Left cardiac atrium (tissue), 4 donors: ENCODE measurements around the gene ZNF280B. TPM values are rescaled to one million over a fixed set of nuclear protein-coding genes. Genes with fewer than 3 reads are reported as not detected.

ENCODE experiments used
- ATAC-seq, 2 donors: fragments of 200-7000 bp; cut with Tn5 transposase; one replicate each; pipeline ENCODE4 v1.9.1; 2020; ENCODE audit warnings: mild to moderate bottlenecking in 2 of 2, moderate library complexity in 2 of 2
- DNase-seq: peaks from one replicate; pipeline ENCODE4 v3.0.0-alpha.2; 2020
- intact Hi-C, 2 donors: fragments of 100-400 bp; cut with DNase I; formaldehyde crosslinking; loops; one replicate each; pipeline versions ENCODE4 v1.14.1 to v1.15.1; 2022 to 2023
- long read RNA-seq: library from polyadenylated mRNA; unstranded; transcript quantifications from one replicate; pipeline ENCODE4 v2.0.0, GENCODE V29; 2021
- total RNA-seq, 2 donors: library from RNA; stranded (reverse); fragmentation: NEBNext Ultra II Directional; extraction: Animal tissue kit (Norgen Biotek cat#: 25700); gene quantifications; one replicate each; pipeline ENCODE4 v1.2.1, GENCODE V29; 2021
- donor health status: DM: no; HTN: yes; CAD: no.
- donor health status: DM: no; HTN: yes; CAD: no; lungs with severe emphysema.
- donor health status: DM: yes; HTN: yes; CAD: no.
- donor health status: Dilated cardiomyopathy.

Gene ZNF280B, protein sequence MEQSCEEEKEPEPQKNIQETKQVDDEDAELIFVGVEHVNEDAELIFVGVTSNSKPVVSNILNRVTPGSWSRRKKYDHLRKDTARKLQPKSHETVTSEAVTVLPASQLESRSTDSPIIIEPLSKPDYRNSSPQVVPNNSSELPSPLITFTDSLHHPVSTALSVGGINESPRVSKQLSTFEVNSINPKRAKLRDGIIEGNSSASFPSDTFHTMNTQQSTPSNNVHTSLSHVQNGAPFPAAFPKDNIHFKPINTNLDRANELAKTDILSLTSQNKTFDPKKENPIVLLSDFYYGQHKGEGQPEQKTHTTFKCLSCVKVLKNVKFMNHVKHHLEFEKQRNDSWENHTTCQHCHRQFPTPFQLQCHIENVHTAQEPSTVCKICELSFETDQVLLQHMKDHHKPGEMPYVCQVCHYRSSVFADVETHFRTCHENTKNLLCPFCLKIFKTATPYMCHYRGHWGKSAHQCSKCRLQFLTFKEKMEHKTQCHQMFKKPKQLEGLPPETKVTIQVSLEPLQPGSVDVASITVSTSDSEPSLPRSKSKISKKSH
- 1 to 10 TPM; 1.4 to 1.9 TPM for total RNA-seq
- long read RNA-seq: 0 reads

DNA sequence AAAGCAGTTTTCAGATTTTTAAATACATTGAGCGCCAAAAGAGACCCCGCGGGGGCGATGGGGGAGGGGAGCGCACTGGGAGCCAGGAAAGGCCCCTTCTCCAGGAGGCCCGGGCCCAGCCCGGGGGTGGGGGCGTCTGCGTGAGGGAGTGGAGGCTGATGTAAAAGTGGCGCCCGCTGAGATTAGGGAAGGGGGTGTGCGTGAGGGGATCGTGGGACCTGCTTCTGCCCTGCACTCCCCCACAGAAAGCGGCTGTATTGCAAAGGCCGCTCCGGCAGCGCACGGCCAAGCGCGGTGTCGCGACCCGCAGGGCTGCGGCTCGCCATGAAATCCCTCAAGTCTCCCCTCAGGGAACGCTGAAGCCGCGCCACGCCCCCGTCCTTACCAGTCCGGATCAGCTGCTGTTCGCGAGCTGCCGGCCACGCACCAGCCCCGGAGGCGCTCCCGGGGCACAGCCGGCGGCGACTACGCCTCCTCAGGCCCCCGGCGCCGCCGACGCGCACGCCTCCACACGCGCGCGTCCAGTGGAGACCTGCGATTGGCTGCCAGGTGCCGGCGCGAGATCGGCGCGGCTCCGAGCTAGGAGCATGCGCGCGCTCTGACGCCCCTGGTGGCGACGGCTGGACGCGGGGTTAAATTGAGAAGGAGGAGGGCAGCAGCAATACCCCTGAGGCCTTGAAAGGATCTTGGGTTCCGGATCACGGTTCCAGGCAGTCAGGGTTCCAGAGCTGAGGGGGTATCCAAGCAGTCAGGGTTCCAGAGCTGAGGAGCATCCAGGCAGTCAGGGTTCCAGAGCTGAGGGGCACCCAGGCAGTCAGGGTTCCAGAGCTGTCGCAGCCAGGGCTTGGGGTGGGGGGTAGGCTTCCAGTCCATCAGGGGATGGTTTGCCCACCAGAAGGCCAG, at the start of gene ZNF280B:
Gene ZNF280B (minus strand): TSS at position 469 of the 903 bp plus-strand sequence. CDS start 19,344 bp downstream, outside the sequence.
- ATAC-seq (peak; percentile 97 to 99), DNase-seq (peak; percentile 68)

DNA sequence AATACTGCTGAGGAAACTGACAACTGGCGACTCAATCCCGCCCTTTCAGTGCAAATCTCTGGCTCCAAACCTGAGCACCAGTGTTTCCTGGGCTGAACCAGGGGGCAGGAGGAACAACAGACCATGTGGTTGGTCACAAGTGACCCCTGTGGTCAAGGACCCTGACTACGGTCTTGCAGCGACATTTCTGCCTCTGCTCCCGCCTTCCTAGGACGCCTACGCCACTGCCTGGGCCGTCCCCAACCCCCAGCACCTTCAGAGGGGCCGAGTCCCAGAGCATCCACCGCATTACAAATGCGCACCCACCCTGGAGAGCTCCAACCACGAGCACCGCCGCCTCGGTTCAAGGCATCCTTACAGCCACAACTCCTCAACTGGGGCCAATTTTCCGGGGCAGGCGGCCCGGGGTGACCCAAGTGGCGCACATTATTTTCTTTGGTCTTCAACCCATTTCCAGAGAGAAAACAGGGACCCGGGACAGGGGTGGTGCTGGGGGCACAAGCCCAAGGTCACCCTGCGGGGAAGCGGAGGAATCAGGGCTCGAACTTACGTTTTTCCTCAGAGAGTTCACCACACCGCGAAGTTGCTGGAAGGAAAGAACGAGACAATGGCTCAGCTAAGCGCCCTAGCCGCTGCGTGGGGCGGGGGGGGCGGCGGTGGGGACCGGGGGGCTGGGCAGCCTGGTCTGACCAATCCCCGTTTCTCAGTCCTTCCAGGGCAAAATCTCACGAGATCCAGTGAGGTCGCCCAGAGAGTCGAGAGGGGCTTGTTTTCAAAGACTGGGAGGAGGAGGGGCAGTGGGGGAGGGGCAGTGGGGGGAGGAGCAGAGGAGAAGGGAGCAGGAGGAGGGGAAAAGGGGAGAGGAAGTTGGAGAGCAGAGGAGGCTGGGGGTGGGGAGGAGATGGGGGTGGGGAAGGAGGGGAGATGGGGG, 48.7 kb upstream of the ZNF280B start:
- ATAC-seq (no peak), DNase-seq (no peak)
- intact Hi-C loops: no loop called here

More for the DNA sequence above, at the start of gene ZNF280B:
- intact Hi-C loops: no loop called here

DNA sequence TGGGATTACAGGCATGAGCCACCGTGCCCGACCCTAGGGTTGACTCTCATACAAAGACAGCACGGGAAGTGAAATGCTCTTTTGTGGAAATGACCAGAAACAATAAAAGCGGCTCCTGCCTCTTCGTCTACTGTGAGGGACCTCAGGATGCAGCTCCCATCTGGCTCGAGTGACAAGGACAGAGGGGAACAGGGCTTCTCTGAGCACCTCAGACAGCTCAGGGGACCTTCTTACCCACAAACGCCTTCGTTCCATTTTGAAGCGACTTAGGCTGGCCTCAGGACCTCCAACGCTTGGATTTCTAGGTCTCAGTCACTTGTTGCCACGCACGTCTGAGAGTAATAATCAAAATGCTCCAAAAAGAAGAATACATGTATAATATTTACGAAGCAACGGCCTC, 48.0 kb upstream of the ZNF280B start:
- intact Hi-C loops: no loop called here
- DNase-seq (no peak), ATAC-seq (no peak)

DNA sequence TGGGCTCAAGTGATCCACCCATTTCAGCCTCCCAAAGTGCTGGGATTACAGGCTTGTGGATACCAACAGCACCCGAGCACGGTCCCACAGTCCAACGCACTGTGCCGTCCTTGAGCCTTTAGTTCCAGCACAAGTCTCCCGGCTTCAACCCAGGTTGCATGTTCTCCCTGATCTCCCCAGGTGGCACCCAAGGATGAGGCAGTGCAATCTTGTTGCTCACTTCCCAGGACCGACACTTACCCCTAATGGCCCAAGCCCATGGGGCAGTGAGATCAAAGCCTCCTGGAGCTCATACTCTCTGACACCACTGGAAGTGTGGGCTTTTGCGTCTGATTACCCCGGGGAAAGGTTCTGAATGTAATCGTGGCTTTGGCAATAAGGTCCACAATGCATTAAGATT, 47.1 kb upstream of the ZNF280B start:
- intact Hi-C loops: no loop called here
- DNase-seq (no peak), ATAC-seq (no peak)

DNA sequence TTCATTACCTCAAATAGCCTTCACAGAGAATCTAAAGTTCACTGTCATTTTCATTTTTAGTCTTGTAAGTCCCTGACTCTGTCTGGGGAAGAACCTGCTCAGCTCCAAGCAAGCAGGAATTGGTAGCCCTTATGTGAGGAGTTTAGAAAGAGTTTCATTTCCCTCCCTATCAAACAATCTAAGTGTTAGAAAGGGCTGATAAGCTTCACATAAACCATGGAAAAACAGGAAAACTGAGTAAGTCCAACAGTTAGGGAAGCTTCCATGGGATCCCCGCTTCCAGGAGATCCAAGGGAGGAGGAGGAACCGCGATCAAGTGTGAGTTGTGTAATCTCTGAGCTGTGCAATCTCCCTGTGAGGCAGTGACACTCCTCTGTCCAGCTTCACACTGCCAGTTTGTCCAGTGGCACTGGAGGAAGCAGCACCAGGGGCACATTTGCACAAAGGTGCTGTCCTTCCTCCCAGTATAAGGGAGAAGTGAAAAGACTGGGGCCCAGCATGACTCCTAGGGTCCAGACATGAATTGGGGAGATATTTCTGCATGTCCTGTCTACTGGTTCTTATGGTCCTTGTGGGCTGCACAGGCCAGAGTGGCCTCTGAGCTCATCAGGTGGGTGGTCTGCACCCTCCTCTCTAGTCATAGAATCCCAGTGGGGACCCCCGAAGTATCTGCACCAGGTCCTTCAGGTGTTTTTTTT, 46.2 kb upstream of the ZNF280B start:
- ATAC-seq (no peak), DNase-seq (no peak)
- intact Hi-C loops: no loop called here

DNA sequence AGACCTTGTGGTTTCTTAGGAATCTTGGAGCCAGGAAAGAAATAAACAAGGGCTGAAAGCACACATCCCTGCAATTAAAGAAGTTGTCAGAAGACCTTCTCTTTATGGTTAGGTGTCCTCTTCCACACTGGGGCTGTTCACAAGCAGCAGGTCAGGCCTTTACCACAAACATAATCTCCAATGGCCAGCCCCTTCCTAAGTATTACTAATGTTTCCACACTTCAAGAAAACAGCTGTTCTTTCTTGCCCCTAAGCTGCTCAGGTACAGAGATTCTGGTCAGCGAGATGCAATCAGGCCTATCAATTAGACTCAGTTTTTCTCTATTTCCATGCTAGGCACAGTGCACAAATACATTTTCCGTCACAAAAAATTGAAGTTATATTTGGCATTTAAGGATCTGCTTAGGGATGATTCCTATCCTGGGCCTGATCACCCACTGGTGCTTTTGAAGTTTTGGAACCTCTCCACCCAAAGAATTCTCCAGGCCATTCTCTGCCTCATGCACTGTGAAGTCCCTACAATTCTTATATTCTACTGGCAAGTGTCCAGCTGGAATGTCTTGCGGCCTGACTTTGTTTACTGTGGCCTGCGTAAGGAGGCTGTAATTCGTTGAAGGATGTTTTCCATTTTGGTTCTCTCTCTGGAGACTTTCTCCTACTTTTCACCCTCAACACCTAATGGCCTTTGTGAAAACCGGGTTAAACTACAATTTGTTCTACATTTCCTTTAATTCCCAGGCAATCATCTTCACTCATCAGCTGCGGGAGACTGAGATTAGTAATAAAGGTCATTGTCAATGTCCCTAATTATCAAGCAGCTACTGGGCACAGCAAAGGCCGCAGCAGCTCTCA, 45.4 kb upstream of the ZNF280B start:
- ATAC-seq (no peak), DNase-seq (no peak)
- intact Hi-C loops: no loop called here

DNA sequence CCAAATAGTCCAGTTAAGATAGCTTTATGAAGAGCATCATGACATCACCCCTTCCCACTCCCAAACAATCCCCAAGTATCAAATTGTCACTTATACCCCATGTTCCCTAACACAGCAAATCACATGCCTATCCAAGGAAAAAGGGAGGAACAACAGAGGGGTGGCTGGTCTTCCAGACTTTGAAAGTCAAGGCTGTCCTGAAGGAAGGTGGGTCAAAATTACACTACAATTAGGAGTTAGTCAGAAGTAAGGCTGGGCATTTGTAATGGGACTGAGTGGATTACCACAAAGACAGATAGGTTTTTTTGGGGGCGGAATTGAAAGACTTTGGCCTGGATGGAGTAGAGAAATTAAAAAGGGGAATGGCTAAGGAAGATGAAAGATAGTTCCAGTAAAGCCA, 44.6 kb upstream of the ZNF280B start:
- no peak for DNase-seq
- intact Hi-C loops: no loop called here
- ATAC-seq: no peak

DNA sequence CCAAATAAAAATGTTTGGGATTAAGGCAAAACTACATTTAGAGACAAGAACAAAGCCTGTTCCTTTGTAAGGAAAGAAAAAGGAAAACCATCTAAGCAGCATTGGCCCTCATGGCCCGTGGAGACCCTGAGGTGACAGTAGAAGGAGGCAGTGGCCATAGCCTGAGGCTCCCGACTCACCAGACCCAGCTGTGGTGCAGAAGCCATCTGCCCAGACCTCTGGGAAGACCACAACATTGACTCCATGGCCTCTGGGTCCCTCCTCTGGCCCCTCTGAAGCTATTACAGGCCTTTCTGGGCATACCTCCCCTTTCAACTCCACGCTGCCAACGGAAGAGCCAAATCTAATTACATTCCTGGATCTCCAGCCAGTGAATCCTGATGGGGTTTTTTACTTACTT, 44.1 kb upstream of the ZNF280B start:
- DNase-seq (no peak), ATAC-seq (no peak)
- intact Hi-C loops: no loop called here

DNA sequence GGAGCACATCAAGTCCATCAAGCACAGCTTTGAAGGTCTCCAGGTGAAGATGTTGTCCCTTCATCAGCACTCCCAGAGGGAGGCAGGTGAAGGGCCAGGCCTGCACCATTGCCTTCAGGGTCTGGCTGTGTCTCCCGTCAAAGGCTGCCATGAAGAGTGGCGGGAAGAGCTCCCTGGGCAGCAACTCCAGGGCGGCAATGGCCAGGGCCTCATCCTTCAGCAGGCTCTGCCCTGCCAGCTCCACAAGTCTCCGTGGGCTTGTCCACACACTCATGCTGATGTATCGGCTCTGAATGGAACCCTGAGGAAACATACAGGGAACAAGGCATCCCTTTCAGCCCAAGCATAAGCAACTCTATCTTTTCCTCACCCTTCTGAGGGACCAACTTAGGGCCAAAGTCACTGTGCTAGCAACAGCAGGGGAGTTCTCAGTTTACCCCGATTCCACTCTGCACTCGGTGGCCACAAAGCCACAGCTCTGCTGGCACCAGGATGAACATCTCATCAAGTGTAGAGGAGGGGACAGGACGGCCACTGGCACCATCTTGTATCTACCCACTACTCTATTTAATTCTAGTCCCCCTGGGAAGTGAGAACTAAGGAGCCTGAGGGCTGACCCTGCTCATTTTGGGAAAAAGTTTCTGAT, 42.4 kb upstream of the ZNF280B start:
- DNase-seq (no peak), ATAC-seq (no peak)
- intact Hi-C loops: no loop called here

DNA sequence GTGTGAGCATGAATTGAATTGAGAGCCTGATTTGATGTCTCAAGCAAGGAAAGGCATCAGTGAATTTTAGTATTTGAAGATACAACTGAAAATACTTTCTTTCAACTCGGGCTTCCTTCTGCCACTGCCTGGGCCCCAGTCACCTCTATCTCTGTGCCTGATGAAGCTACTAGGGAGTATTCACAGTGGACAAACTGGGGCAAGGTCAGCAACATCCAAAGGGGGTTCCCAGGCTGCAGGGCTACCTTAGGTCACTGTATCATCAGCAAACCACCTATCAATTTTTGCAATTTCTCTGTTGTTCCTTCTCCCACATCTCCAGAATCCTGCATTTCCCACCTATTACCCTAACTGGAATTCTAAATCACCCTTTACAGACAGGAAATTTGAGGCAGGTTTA, 40.4 kb upstream of the ZNF280B start:
- DNase-seq (no peak), ATAC-seq (no peak)
- intact Hi-C loops: no loop called here

DNA sequence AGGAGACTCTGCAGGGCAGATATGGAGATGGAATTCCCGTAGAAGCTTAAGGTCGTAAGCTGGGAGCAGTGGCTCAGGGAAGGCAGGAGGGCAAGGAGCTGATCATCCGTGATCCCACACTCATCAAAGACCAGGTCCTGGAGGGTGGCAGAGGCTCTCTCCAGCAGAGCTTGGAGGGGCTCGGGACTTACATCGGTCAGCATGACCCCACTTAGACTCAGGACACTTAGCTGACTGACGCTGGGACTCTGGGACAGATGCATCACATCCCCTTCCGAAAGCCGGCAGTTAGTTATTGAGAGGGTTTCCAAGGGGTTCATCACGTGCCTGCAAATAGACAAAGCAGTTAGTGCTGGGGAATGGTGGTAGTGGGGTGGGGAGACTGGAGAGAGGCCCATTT, 39.8 kb upstream of the ZNF280B start:
- ATAC-seq (no peak), DNase-seq (no peak)
- intact Hi-C loops: no loop called here

DNA sequence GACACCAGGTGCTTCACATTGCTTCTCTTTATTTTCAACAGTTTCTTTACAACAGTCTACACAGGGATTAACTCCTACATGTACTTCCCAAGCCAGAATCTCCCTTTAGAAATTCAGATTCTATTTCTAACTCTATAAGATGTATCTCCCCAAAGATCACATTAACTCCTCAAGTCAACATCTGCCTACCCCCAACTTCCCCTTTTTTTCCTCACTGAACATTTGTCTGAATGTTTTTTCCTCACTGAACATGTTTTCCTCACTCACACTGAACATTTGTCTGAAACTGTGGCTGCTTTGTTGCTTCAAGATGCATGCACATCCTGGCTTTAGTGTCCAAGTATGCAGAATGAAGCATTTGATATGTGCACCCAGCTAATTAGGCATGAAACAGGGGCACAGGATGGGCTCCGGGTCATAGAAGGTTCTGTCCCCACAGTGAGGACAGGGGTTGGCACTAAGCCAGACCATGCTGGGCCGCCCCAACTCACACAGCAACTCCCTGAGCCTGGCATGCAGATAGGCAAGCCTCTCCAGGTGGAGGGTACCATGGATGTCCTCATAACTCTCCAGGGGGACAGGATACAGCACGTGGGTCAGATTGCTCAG, 39.3 kb upstream of the ZNF280B start:
- ATAC-seq (no peak), DNase-seq (no peak)
- intact Hi-C loops: no loop called here

DNA sequence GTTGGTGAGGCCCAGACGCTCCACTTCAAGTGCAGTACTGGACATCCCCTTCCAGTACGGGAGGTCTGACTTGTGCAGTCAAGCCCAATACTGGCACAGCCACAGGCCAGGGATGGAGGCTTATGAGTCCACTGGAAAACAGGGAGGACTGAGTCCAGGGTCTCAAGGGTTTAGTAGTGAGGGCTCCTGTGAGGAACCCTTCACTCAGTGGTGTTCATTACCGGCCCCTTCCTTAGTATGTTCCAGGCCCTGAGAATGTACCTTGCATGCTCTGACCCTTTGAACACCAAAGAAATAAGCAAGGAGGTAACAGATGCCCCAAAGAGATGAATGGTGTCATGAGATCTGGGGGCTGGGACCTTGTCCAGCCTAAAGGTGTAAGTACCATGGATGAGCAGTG, 38.7 kb upstream of the ZNF280B start:
- intact Hi-C loops: no loop called here

DNA sequence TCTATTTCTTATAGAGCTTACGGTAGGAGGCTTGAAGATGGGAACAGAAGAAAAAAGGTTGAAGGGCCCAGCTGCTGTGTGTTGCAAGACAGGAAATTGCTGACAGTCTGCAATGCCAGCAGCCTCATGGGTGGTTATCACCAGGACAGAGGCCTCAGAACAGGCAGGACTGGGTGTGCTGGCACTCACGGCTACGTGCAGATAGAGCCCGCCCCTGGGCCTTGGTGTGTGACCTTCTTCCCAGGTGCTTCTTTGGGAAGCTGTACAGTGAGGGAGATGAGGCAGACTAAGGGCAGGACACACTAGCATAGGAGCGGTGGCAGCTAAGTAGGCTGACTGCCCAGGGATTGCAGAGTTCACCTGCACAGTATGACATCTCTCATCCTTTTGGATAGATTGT, 37.9 kb upstream of the ZNF280B start:
- ATAC-seq: no peak
- intact Hi-C loops: no loop called here
- no peak for DNase-seq

More for the DNA sequence above, 38.7 kb upstream of the ZNF280B start:
- DNase-seq (no peak), ATAC-seq (no peak)

DNA sequence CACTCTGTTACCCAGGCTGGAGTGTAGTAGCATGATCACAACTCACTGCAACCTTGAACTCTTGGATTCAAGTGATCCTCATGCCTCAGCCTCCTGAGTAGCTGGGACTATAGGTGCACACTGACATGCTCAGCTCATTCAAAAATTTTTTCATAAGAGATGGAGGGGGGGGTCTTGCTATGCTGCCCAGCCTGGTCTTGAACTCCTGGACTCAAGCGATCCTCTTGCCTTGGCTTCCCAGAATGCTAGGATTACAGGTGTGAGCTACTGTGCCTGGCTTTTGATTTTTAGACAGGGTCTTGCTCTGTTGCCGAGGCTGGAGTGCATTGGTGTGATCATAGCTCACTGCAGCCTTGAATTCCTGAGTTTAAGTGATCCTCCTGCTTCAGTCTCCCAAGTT, 36.5 kb upstream of the ZNF280B start:
- intact Hi-C loops: no loop called here
- DNase-seq (no peak), ATAC-seq (no peak)

DNA sequence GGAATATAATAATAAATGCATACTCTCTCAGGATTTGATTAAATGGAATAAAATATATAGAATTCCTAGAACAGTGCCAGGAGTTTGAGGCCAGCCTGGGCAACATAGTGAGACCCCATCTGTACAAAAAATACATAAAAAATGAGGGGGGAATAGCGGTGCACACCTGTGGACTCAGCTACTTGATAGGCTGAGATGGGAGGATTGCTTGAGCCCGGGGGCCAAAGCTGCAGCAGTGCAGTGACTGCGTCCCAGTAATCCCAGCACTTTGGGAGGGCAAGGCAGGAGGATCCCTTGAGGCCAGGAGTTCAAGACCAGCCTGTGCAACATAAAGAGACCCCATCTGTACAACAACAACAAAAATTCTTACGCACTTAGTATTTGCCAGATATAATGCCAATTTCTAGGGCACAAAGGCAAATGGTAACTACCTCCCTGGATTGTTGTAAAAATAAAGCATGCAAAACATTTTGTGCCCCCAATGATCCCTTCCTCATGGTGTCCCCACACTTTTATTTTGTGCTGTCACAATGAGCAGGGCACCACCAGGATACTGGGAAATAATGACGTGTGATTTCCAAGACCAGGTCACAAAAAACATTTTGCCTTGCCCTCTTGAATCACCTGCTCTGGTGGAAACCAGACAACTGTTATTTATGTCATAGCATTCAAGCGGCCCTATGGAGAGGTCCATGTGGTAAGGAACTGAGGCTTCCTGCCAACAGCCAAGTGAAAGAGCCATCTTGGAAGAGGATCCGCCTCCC, 29.9 kb upstream of the ZNF280B start:
- no peak for ATAC-seq
- no peak for DNase-seq
- intact Hi-C loops: no loop called here
